NCI-H1092 (cell line): ENCODE data around the gene PROX1.
"Not testable (repeated sequence)": the region's sequence is repeated elsewhere in the genome, so short reads cannot be mapped to it uniquely, and the experiment has no call there.

Experiments
- DNase-seq: peaks from one replicate; lab custom pipeline; 2025; lab: John Stamatoyannopoulos, UW

The PROX1 gene

DNA sequence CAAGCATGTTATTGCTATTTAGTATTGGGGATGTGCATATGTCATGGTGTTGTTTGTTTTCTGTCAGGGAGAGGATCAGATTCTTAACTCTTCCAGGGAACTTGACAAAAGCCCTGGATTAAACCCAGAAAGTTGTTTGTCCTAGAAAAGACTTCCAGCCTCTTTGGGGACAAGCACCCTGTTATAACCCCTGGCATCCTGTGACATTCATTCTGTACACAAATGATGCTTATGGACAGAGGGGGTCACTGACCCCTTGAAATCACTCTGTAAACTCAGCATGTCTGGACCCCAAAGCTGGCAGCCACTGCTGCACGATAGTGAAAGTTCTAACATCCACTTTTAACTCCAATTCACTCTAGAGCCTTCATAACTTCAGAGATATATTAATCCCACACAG lies 81.2 kb downstream of the PROX1 start:
- no peak for DNase-seq

DNA sequence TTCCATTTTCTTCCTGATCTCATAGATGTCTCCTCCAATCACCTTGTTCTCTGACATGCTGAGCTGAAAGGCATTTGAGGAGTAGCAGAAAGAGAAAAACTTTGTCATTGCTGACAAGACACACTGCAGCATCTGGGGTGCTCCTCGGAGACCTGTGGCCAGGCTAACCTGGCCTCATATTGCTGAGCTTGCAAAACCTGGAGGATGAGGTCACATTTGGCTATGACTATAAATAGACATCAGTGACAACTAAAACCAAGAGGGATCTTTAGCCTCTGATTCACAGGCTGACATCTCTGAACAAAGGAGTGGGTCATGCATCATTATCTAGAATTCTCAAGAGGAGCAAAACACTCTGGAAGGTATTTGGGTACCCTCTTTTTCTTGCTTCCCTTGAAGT lies 83.7 kb downstream of the PROX1 start:
- no peak for DNase-seq

DNA sequence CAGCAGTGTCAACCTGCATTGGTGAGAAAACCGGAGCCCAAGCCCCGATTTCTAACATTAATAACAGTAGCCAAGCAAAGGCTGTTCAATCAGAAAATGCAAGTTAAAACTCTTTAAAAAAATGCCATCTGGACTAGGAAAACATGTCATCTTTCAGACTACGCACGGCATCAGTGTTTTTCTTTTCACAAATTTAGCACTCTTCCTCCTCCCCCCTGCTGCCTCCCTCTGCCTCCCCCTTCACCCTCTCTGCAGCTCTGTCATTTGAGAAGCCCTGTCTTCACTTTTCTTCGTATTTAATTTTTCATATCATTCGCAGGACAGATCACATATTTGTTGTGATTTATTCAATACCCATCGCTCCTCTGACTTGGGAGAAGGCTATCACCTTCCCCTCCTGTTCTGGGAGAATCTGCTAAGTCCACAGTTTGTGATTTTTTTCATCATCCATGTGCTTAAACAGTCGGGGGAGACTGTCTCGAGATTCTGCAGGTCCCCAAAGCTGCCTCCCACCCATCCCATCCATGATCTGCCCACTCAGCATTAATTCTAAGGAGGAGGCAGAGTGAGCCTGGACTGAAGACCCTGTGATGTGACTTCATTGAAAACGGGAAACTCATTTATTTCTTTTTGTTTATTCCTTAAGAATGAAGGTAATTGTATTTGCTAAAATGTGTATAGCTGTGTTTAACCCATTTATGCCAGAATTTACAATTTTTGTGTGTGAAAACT lies 84.8 kb downstream of the PROX1 start:
- no peak for DNase-seq

DNA sequence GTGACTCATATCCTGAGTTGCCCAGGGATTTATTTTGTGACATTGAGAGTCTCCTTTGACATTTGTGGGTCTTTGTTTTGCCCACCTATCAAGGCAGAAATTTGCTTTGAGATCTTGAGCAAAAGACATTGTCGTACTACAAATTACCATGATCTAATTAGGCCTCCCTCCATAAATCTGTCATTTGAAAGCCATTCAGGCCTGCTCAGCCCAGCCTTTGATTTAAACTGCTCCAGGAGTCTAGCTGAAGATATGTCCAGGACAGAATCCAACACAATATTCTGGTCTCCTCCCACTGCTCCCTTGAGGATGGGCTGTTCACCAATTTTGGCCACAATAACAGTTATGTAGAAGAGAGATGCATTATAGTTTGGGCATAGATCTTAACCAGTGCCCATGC lies 86.7 kb downstream of the PROX1 start:
- no peak for DNase-seq

DNA sequence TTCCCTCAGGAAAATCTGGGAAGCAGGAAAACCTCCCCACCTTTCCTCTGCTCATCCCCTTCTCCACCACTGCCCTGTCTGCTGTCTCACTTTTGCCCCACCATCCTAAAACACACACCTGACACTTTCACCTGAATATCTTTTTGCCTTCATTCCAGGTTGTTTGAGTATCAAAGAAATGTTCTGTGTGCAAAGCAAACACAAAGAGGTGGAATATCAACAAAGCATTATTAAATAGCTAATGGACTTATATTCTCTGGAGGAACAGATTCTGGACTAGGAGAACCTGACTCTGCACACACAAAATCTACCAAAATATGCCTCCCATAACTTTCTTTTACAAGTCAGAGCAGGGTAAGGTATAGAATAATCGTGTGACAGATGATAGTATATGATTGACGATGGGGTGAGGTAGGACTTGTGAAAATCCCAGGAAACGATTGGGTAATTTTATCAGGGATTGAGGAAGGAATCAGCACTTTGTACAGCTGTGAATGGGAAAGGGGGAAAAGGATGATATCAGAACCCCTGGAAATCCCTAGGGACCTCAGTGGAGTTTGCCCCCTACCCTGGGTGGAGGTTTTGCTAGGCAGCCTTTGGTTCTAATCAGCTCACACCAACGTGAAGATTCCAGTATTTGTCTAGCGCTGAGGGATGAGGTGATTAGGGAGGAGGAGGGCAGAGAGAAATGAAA lies 87.7 kb downstream of the PROX1 start:
- no peak for DNase-seq

DNA sequence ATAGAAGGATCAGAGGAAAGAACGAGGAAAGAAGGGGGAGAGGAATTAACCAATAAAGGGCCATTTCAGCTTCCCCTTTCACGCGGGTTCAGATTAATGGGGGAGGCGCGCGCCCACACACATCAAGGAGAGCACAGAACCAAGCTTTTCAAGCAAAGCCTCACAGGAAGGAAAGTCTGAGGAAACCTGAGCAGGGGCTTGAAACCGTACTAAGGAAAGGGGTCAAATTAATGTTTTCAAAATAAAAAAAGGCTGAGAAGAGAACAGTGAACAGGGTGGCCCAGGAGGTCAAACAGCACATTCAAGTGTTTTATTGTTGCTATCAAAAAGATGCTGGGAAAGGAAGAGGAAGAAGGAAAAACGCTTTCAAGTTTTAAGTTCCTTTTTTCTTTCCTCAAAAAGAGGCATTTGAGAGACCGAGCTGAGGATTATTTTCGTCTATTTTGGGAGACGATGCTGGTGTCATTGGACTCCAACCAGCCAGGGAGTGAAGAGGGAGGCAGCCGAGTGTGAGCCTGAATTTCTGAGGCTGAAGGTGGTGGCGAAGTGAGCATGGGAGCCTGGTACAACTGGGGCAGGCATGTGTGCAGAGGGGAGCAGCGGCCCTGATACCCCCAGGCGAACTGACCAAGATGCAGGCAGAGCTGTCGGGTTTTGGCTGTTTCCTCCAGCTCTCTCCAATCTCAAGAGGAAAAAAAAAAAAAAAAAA lies 88.4 kb downstream of the PROX1 start:
- DNase-seq = no peak

DNA sequence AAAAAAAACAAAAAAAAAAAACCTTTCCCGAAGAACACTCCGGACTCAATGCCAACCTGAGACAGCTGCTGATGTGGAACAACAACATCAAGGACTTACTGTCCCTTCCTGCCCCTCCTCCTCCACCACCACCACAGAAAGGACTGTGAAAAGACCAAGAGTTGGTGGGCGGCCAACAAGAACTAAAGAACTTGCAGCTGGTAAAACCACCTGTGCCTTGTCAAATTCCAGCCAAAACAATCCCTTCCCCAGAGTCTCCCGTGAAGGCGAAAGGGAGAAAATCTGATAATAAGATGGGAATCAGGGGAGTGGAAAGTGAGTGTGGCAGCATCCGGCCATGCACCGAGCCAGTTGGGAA lies 88.9 kb downstream of the PROX1 start:
- DNase-seq = peak; percentile 24

DNA sequence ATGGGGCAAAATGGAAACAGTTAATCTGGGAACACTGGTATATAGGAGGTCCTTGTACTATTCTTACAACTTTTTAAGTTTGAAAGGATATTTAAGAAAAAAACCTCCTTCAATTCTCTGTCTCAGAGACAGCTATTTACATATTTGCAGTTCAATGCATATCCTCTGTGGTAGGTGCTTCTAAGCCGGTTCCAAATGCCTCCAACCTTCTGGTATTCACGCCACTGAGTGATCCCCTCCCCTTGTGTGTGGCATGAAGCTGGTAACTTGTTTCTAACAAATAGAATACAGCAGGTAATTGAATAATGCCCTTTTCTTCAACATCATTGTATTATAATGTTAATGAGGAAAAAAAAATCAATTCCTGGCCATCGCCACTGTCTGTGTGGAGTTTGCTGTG lies 91.2 kb downstream of the PROX1 start:
- DNase-seq = no peak

DNA sequence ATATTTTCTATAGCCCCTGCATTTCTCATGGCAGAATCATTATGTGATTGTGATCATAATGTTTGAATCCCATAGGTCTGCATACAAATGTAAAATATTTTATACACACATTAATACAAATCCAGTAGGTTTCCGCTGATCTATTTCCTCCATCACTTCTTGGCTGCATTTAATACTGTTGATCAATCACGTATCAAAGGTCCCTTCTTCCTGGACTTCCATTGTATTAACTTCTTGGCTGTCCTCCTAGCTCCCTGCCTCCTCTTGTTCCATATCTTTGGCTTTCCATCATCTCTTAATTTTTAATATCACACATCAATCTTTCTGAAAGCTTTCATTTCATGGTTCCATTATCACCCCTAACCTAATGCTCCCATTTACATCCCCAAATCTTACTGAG lies 97.6 kb downstream of the PROX1 start:
- DNase-seq = no peak

DNA sequence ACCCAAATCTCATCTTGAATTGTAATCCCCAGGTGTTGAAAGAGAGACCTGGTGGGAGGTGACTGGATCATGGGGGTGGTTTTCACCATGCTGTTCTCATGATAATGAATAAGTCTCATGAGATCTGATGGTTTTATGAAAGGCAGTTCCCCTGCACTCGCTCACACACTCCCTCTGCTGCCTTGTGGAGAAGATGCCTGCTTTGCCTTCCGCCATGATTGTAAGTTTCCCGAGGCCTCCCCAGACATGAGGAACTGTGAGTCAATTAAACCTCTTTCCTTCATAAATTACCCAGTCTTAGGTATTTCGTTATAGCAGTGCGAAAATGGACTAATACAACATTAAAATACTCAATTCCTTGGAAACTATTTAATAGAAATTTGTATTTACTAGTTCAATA lies 99.2 kb downstream of the PROX1 start:
- DNase-seq = no peak

DNA sequence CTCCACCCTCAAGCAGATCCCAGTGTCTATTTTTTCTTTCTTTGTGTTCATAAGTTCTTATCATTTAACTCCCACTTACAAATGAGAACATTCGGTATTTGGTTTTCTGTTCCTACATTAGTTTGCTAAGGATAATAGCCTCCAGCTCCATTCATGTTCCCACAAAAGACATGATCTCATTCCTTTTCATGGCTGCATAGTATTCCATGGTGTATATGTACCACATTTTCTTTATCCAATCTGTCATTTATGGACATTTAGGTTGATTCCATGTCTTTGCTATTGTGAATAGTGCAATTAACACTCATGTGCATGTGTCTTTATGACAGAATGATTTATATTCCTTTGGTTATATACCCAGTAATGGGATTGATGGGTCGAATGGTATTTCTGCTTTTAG lies 101.2 kb downstream of the PROX1 start:
- not testable (repeated sequence) for DNase-seq
